ENCODE measurements around the gene CAMK1. TPM values are rescaled to one million over a fixed set of nuclear protein-coding genes. Genes with fewer than 3 reads are reported as not detected.
A peak's percentile ranks its signal among the peaks of the same experiment; 100 is the strongest.

Gene CAMK1
- total RNA-seq, 1 experiment from 2014 or later: 2.0 TPM

DNA sequence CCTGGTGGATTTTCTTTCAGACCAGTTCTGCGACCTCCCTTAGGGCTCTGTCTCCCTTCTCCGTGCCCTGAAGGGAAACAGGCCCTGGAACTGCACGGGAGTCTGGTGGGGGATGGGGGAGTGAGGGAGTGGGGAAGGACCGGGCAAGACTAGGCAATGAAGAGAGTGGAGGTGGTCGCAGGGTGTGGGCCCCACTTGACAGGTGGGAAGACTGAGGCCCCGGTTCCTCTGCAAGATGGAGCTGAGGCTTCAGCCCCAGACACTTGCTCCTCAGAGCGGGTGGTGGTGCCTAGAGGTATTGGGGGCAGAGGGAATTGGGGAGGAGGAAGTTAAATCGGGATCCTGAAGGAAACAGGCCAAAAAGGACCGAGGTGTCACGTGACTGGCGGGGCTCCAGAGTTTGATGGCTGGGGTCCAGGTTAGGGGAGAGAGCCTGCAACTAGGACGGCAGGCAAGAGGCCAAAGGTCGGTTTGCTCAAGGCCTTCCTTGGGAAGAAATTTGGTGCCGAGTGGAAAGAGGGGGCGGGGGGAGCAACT lies 597 bp upstream of the CAMK1 start:
- Histone ChIP-seq H3K36me3 (ENCODE audit: low read depth) (no peaks in the 10 kb centered on the region), H3K27ac (no peak overlapping the region), H2AFZ (peak overlapping the region; percentile 74; the same call in 1 of the 2 replicates), H3K4me2 (peak overlapping the region; percentile 71), H3K79me2 (ENCODE audit: low read depth) (no peaks in the 10 kb centered on the region), H3F3A (ENCODE audit: insufficient read depth, low read depth) (peaks cover 14% of the 10 kb centered on the region; the same call in 1 of the 2 replicates), H3K27me3 (ENCODE audit: insufficient read depth, low read depth) (peaks cover 7% of the 10 kb centered on the region; the same call in 1 of the 2 replicates), H3K4me1 (replicated peaks; ENCODE audit: insufficient read depth) (no peaks in the 10 kb centered on the region), H4K20me1 (ENCODE audit: insufficient read depth) (no peaks in the 10 kb centered on the region; the same call in 1 of the 2 replicates), H3K4me3 (peak overlapping the region; percentile 49; the same call in 1 of the 2 replicates), H3K9me3 (ENCODE audit: insufficient read depth, low read depth) (no peaks in the 10 kb centered on the region), H3K9me2 (ENCODE audit: insufficient read depth) (no peaks in the 10 kb centered on the region)
- intact Hi-C loops (cut with micrococcal nuclease; ENCODE audit: unreplicated experiment): no loop called here
- ChIA-PET POLR2A (ENCODE audit: unreplicated experiment) (interaction anchor here (0.6 kb wide), 1 partner anchor 23 kb away, joined by 13 read pairs; the partner anchor contains the start of gene ARPC4), CTCF (no interaction called here)
- no TSS peak for BruUV-seq (replicated peaks)
- TF ChIP-seq, protein P1, sequence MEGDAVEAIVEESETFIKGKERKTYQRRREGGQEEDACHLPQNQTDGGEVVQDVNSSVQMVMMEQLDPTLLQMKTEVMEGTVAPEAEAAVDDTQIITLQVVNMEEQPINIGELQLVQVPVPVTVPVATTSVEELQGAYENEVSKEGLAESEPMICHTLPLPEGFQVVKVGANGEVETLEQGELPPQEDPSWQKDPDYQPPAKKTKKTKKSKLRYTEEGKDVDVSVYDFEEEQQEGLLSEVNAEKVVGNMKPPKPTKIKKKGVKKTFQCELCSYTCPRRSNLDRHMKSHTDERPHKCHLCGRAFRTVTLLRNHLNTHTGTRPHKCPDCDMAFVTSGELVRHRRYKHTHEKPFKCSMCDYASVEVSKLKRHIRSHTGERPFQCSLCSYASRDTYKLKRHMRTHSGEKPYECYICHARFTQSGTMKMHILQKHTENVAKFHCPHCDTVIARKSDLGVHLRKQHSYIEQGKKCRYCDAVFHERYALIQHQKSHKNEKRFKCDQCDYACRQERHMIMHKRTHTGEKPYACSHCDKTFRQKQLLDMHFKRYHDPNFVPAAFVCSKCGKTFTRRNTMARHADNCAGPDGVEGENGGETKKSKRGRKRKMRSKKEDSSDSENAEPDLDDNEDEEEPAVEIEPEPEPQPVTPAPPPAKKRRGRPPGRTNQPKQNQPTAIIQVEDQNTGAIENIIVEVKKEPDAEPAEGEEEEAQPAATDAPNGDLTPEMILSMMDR (conservative IDR thresholded peaks at IDR 0.05): no peak
- TF ChIP-seq EZH2 (IDR thresholded peaks at IDR 0.05; ENCODE audit: low read depth): no peak
- no peak for DNase-seq

DNA sequence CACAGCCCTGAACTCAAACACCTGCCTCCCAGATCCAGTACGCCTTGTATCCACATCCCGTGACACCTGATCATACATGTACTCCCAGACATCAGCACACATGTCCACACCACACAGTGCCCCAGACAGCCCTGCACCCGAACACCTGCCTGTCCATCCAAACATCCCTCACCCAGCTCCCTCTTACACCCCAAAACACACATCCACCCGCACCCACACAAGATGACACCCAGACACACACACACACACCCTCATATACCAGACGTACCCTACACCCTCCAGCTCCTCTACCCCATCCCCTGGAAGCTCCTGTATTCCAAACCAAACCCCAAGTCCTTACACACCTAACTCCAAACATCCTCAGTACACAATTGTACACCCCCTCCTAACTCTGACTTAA lies 735 bp downstream of the CAMK1 start:
- CTCF ChIA-PET: no interaction called here
- no peak for DNase-seq
- TF ChIP-seq EZH2 (IDR thresholded peaks at IDR 0.05; ENCODE audit: low read depth): no peak
- TF ChIP-seq, protein P1 (conservative IDR thresholded peaks at IDR 0.05): no peak
- H3K4me2 ChIP-seq: peak overlapping the region; percentile 71; the same call in 1 of the 2 replicates
- H3K36me3 ChIP-seq (ENCODE audit: low read depth): no peaks in the 10 kb centered on the region
- H3K4me1 ChIP-seq (replicated peaks; ENCODE audit: insufficient read depth): no peaks in the 10 kb centered on the region
- H3K4me3 ChIP-seq: peak overlapping the region; percentile 49; the same call in 1 of the 2 replicates
- H3F3A ChIP-seq (ENCODE audit: insufficient read depth, low read depth): peaks cover 14% of the 10 kb centered on the region; the same call in 1 of the 2 replicates
- H3K27me3 ChIP-seq (ENCODE audit: insufficient read depth, low read depth): peaks cover 7% of the 10 kb centered on the region; the same call in 1 of the 2 replicates
- no TSS peak for BruUV-seq (replicated peaks)
- H3K9me3 ChIP-seq (ENCODE audit: insufficient read depth, low read depth): no peaks in the 10 kb centered on the region
- intact Hi-C loops (cut with micrococcal nuclease; ENCODE audit: unreplicated experiment): no loop called here
- H3K9me2 ChIP-seq (ENCODE audit: insufficient read depth): no peaks in the 10 kb centered on the region
- H4K20me1 ChIP-seq (ENCODE audit: insufficient read depth): no peaks in the 10 kb centered on the region
- no peak overlapping the region for H3K27ac ChIP-seq
- POLR2A ChIA-PET (ENCODE audit: unreplicated experiment): no interaction called here
- H2AFZ ChIP-seq: no peak overlapping the region
- no peaks in the 10 kb centered on the region for H3K79me2 ChIP-seq (ENCODE audit: low read depth)

DNA sequence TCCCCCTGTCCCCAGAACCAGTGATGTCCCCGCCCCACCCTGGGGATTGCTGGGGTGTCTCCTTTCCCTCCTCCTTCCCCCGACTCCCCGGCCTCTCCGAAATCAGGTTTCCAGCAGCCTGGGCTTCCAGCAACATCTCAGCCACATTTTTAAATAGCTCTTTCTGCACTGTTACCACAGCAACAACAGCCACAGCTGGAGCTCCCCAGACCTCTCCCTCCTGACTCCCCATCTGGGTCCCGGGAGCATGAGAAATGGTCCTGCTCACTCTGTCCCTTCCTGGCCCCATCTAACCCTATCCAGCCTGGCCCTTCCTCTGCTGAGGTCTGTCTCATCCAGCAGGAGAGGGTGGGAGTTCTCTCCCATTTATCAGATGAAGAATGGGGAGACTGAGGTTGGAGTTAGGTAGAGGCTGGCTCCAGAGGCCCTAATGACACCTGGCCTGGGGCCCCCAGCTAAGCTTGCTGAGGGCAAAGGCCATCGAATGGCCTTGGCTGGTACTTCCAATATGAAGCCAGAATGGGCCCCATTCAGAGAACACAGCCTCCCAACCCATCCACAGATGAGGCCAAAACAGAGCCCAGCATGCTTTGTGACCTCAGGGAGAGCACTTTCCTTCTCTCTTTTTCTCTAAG lies 1.5 kb downstream of the CAMK1 start:
- intact Hi-C loops (cut with micrococcal nuclease; ENCODE audit: unreplicated experiment): no loop called here
- H4K20me1 ChIP-seq (ENCODE audit: insufficient read depth): no peaks in the 10 kb centered on the region
- DNase-seq: no peak
- H3K36me3 ChIP-seq (ENCODE audit: low read depth): no peaks in the 10 kb centered on the region
- H3K9me3 ChIP-seq (ENCODE audit: insufficient read depth, low read depth): no peaks in the 10 kb centered on the region
- no peak overlapping the region for H3K4me3 ChIP-seq
- H3K79me2 ChIP-seq (ENCODE audit: low read depth): no peaks in the 10 kb centered on the region
- H3K4me2 ChIP-seq: no peak overlapping the region
- no peak overlapping the region for H2AFZ ChIP-seq
- no peaks in the 10 kb centered on the region for H3K9me2 ChIP-seq (ENCODE audit: insufficient read depth)
- peaks cover 7% of the 10 kb centered on the region; the same call in 1 of the 2 replicates for H3K27me3 ChIP-seq (ENCODE audit: insufficient read depth, low read depth)
- no peak for TF ChIP-seq EZH2 (IDR thresholded peaks at IDR 0.05; ENCODE audit: low read depth)
- TF ChIP-seq, protein P1 (conservative IDR thresholded peaks at IDR 0.05): no peak
- no peaks in the 10 kb centered on the region for H3K4me1 ChIP-seq (replicated peaks; ENCODE audit: insufficient read depth)
- peaks cover 14% of the 10 kb centered on the region; the same call in 1 of the 2 replicates for H3F3A ChIP-seq (ENCODE audit: insufficient read depth, low read depth)
- H3K27ac ChIP-seq: no peak overlapping the region
- POLR2A ChIA-PET (ENCODE audit: unreplicated experiment): no interaction called here
- no TSS peak for BruUV-seq (replicated peaks)
- CTCF ChIA-PET: interaction anchor here (0.5 kb wide), 1 partner anchor 270 kb away, joined by 27 read pairs; no protein-coding TSS in a partner anchor

Measured in PC-9 (cell line).